NCI-H146 (cell line): ENCODE measurements around the gene MYPN.
"Not testable (repeated sequence)": the region's sequence is repeated elsewhere in the genome, so short reads cannot be mapped to it uniquely, and the experiment has no call there.

Experiments
- DNase-seq: peaks from one replicate; lab custom pipeline; 2025; lab: John Stamatoyannopoulos, UW

The MYPN gene

DNA sequence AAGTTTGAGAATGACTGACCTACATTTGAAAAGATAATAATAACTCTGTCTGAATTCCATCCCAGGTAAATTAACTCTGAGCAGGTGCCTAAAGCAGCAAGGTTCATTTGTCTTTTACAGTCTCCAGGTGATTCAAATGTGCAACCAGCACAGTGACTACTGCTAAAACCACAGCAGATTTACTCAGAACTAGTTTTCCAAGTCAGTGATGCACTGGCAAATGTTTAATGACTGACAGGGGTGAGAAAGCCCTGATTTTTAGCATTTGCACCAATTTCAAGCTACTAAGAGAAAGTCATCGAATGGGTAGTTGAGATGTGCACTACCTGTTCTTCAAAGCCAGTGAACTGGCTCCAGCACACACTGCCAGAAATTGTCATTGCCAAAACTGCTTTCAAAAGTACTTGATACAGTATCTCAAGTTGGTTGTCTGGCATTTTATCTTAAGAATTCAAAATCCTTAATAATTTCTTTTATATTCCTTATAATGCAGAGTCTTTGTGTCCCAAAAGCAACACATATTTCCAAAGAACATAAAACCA lies 62.3 kb downstream of the MYPN start:
- DNase-seq = no peak

DNA sequence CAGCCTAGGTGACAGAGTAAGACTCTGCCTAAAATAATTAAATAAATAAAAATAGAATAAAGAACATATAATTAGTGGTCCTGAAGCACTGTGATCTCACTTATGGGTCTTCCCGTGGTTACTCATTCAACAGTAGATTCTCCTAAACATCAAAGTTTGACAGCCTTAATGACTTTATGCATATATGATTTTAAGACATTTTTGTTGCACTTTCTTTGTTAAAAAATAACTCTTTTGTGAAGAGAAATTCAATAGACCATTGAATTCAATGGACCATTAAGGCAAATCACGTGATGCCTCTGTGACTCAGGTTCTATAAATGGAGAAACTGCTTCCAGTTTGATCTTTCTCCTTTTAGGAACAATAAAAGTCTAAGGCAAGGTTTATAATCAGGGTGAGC lies 63.0 kb downstream of the MYPN start:
- DNase-seq = no peak

DNA sequence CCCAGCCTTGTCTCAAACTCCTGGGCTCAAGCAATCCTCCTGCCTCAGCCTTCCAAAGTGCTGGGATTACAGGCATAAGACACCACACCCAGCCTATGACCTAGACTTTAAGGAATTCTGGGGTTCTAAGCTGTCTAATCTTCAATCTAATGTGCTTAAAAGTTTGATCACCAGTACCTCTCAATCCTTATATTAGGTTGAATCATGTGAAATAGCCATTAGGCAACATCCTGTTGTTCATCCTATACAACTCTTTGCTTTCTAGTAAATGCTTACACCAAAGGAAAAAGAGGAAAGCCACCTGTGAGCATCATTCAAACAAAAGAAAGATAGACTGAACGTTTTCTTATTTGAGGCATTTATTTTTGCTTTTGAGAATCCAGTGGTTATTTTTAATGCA lies 66.7 kb downstream of the MYPN start:
- DNase-seq = no peak

DNA sequence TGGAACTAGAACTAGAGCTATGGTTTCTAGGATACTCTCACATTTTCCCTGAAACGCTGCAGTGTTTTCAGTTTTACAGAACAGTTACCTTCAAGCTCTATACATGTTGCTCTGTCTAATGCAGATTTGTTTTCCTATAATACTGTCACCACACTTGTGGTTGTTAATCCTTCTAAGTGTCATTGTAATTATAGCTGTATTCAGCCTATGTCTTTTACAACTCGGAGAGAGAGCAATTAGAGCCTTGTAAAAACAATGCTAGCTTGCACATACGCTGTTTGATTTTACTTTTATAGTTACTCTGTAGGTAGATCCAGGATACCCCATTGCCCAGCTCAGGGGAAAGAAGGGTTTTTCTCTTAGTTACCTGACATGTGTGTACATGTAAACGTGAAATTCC lies 67.5 kb downstream of the MYPN start:
- DNase-seq = no peak

DNA sequence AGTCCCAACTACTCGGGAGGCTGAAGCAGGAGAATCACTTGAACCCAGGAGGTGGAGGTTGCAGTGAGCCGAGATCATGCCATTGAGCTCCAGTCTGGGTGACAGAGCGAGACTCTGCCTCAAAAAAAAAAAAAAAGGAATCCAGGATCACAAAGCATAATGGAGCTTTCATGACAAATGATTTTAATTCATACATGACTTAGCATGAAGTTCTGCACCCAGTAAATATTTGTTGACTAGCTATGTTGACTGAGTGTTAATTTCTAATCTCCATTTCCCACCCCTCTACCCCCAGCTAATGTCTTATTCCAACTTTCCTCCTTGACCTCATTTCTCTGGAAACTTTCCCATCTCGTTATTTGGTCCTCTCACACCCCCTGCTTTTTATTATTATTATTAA lies 69.3 kb downstream of the MYPN start:
- DNase-seq = no peak

DNA sequence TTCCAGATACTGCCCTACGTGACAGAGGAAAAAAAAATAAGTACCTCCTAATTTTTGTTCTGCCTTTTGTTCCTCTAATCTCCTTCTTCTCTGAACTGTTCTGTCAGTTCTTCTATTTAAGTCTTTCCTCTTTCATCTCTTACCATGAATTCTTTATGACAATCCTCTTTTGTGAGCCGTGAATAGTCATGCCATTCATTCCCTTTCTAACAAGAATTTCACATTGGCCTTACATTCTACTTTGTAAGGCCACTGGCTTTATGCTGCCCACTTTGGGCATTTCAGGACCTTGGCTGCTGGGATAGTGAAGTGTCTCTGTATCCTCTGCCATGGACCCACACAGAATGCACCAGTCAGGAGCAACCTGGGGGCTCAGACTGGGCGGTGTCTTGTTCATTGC lies 69.7 kb downstream of the MYPN start:
- DNase-seq = no peak

DNA sequence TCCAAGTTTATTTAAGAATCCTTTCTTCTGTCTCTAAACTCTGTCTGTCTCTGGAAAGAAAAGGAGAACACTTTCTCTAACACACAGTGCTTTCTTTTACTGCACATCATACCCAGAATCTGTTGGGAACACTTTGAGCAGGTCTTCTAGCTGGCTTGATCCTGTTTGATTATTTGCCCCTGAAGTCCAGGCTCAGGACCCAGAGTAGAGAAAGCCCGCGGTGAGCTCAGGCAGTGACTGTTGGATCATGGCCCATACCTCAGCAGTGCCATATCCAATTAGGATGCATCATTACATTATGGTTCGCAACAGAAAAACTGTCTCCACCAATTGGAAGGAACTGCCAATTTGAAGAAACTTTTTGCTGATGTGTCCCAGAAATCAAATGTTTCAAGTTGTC lies 71.2 kb downstream of the MYPN start:
- DNase-seq = no peak

DNA sequence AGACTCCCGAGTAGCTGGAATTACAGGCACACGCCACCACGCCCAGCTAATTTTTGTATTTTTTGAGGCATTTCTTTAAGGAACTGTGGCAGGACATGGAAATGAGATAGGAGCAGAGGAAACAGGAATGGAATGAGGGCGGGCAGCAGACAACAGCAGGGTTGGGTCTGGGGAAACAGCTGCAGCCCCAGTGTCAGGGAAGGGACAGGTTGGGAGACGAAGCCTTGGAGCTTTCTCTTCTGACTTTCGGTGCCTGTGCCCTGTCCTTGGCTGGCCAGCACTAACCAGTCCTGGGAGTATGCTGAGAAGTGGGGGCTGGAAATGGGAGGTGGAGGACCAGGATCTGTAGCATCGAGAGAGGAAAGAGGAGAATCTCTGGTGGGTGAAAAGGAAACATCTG lies 75.3 kb downstream of the MYPN start:
- peak; percentile 2 for DNase-seq

DNA sequence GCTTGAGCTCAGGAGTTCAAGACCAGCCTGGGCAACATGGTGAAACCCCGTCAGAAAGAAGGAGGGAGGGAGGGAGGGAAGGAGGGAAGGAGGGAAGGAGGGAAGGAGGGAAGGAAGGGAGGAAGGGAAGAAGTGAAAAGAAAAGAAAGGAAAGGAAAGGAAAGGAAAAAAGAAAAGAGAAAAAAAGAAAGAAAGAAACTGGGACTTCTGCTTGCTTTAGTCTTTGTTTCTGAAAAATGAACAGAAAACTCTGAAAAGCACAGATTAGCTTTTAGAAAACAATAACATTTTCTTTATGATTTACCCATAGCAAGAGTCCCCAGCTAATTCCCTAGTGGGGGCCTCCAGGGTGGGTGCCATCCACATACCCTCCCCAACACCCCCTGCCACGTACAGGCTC lies 75.8 kb downstream of the MYPN start:
- no peak for DNase-seq

DNA sequence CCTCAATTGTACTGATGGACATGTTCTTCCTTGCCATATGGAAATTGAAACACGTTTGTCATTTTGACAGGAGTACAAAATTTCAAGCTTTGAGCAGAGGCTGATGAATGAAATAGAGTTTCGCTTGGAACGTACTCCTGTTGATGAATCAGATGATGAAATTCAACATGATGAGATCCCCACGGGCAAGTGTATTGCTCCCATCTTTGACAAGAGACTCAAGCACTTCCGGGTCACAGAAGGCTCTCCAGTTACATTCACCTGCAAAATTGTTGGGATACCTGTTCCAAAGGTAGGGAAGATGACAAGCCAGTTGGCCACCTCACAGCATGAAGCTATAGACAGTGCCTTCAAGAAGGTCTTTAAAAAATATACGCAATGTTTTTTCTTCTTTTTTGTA lies 79.5 kb downstream of the MYPN start:
- DNase-seq = no peak

DNA sequence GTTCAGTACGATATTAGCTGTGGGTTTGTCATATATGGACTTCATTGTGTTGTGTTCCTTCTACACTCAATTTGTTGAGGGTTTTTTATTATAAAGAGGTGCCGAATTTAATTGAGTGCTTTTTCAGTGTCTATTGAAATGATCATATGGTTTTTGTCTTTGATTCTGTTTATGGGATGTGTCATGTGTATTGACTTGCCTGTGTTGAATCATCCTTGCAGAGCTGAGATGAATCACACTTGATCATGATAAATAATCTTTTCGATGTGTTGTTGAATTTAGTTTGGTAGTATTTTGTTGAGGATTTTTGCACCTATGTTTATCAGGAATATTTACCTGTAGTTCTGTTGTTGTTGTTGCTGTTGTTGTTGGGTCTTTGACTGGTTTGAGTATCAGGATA lies 82.8 kb downstream of the MYPN start:
- DNase-seq = no peak

DNA sequence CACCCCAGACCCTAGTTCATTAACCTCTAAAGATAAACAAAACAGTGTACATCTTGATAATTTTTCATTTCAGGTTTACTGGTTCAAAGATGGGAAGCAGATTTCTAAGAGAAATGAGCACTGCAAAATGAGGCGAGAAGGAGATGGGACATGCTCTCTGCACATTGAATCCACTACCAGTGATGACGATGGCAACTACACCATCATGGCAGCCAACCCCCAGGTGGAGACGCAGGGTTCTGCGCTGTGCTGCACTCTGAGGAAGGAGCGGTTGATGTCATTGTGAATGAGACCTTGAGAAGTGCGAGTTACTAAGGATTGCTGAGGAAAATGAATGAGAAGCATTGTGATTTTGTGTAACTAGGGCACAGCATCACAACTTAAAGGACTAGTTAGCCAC lies 85.0 kb downstream of the MYPN start:
- no peak for DNase-seq

DNA sequence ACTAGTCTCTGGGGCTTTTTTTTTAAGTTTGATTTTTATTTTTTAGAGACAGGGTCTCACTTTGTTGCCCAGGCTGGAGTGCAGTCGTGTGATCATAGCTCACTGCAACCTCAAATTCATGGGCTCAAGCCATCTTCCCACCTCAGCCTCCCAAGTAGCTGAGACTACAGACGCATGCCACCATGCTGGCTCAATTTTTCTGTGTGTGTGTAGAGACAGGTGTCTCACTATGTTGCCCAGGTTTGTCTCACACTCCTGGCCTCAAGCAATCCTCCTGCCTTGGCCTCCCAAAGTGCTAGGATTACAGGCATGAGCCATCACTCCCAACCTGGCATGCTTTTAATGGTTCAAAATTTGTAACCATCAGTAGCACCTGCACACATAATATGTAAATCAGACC lies 86.5 kb downstream of the MYPN start:
- DNase-seq = not testable (repeated sequence)

DNA sequence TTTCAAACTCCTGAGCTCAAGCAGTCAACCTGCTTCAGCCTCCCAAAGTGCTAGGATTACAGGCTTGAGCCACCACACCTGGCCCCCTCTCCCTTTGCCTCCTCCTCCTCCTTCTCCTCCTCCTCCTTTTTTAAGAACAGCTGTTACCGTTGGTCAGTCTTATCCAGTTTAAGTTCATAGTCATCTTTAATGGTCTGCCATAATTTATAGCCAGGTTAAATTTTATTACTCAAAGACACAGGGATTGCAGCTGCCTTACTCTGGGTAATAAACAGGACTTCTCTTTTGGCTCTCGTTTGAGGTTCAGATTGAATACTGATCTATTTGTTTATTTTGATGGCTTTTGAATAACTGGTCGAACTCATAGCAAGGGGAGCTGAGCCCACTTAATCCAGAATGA lies 87.4 kb downstream of the MYPN start:
- DNase-seq = no peak

DNA sequence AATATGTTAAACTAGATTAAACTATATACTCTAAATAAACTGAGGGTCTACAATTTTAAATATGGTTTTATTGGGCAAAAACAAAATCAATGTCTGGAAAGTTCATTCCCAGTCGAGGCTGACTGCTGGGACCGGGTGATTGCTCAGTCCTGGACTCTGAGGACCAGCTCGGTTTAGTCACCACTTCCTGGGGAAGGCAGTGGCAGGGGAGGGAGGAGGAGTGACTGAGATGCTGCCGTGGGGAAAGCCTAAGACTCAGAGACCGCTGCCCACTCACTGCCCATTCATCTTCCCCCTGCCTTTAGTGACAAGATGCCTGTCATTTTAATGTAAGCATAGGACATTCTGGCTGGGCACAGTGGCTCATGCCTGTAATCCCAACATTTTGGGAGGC lies 93.7 kb downstream of the MYPN start:
- no peak for DNase-seq

DNA sequence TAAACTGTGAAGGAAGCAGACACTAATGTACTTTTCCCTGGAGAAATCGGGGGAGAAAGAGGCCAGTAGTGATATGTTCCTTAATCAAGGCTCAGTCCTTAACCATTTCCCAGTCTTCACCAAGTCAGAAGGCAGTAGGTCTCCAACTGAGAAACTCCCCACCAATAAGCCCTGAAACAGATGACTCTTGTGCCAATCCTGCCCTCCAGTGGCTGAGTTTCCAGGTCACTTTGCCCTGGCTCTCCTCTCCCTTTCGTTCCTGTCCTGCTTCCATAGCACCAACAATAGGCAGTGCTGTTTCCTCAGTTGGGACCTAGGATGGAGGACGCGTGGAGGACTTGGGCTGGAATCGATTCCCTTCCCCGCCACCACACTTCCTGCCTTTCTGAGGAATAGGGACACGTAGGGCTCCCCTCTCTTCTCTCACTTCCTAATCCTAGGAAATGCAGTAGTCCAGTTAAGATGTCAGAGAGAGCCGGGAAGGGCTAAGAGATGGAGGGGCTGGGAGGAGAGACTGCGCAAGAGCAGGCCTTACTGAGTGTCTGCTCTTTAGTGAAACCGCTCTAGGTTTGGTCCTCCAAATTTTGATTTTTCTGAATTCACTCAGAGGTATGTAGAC lies 99.2 kb downstream of the MYPN start:
- DNase-seq = peak; percentile 35

DNA sequence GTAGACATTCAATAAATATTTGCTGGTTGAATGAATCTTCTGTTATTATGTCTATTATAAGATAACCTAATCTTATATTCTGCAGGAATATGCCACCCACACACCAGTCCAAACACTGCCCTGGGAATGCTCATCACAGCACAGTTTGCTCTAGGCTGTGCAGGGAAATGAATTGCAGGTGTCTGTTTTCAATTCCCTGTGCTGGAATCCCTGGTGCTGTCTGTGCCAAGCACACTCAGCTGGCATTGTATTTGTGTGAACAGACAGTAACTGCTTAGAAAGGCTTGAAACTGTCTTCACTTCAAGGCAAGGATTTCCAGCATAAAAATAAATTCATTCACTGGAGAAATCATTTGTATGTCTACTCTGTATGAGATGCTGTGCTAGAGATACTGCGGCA lies 102.4 kb downstream of the MYPN start:
- DNase-seq = no peak

DNA sequence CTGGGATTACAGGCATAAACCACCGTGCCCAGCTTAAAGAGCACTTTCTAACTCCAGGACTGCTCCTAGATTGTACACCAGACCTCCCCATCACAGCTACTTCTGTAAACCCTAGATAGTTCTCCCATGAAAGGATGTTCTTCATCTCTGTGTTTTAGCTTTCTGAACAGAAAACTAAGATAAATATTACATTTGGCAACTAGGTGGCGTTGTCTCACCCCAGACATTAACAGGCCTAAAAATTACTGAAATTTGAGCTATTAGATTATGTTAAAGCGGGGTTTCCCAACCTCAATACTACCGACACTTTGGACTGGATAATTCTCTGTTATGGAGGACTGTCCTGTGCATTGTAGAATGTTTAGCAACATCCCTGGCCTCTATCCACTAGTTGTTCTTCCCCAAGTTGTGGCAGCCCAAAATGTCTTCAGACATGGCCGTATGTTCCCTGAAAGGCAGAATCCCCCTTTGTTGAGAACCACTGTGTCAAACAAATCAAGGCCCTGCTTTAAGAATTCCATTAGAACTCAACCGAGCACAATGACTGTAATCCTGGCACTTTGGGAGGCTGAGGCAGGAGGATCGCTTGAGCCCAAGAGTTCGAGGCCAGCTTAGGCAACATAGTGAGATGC lies 103.5 kb downstream of the MYPN start:
- DNase-seq = peak; percentile 18

DNA sequence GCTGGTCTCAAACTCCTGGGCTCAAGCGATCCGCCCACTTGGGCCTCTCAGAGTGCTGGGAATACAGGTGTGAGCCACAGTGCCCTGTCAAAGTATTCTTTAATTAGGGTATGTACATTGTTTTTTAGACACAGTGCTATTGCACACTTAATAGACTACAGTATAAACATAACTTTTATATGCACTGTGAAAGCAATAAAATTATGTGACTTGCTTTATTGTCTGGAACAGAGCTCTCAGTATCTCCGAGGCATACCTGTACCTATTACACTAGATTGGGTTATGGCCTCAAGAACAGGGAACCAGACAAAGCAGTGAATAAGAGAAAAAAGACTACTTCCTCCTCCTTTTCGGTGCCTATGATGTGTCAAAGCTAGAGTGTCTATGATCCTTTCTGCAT lies 109.5 kb downstream of the MYPN start:
- DNase-seq = no peak

DNA sequence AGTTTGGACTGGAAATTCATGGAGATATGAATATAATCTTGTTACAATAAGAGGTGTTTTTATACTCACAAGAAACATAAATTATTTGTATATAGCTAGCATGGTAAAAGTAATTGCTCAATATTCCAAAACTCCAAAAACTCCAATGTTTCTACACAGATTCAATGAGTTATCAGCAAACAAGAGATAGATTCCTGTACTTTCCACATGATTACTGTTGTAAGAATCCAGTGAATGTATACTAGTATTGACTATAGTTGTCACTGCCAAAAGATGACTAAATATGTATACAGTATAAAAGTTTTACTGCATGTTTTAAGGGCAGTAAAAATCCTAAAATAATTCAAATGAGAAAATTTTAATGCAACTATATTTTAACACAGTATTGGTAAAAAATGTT lies 111.9 kb downstream of the MYPN start:
- DNase-seq = no peak

DNA sequence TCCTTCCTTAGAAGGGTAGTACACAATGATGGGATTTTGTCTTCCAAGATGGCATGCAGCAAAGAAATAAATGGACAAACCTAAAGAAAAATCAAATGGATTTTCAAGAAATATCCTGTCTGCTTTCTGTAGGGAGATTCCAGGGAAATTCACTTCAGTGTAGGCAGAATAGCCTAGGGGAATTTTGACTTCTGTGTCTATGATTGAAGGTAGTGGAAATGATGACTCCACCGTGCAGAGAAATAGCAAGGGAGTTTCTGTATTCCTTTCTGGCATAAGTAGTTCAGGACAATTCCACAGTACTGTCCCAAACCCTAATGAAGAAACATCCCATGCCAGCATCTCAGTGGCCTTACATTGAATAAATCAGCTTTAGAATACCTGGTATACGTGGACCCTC lies 113.1 kb downstream of the MYPN start:
- DNase-seq = no peak

DNA sequence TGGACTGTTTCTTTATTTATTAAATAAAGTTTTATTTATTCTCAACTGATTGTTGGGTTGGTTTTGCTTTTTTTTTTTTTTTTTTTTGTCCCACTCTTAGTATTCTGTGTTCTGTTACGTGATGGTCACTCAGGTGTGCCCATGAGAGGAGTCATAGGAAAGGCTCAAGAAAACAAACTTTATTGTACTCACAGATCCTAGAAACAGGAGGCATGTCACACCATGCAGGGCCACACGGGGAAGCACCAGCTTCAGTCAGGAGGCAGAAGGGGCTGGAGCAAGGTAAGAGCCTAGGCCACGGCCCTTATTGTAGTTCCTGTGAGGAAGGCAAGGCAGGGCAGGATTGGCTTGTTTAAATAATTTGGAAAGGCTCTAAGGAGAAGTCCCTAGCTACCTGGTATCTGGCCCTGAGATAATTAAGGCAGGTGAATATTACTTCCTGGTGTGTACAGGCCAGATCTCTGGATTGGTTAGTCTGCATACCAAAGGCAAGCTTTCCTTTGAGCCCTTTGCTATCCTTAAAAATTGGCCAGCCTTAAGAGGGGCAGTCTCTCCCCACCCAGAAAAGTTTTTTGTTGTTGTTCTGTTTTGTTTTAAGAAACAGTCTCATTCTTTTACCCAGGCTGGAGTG lies 114.4 kb downstream of the MYPN start:
- no peak for DNase-seq

DNA sequence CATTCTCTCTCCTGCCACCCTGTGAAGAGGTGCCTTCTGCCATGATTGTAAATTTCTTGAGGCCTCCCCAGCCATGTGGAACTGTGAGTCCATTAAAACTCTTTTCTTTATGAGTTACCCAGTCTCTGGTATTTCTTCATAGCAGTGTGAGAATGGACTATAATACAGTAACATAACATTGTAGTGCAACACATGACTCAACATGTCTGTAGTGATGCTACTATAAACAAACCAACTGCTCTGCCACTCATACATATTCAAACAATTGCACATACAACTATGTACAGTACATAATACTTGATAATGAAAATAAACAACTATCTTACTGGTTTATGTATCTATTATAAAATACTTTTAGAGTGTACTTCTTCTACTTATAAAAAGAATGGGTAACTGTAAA lies 115.5 kb downstream of the MYPN start:
- no peak for DNase-seq

DNA sequence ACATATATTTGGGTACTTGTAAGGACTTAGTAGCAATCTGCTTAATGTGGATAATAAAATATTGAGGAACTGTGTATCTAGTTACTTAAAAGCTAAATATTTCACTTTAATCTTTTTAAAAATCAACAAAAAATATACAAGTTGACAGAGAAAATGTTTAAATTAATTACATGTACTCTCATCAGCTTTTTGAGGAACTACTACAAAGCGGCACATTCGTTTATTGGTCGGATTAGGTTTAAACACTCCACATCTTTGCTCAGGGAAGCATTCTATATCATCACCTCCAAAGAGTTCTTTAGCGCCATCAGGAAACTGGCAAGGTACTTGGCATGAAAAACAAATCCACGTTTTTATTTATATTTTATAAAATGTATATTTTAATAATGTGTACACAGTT lies 121.0 kb downstream of the MYPN start:
- no peak for DNase-seq
